Subcutaneous adipose tissue (tissue), 4 donors: ENCODE measurements around the gene KIF26A. TPM values are rescaled to one million over a fixed set of nuclear protein-coding genes. Genes with fewer than 3 reads are reported as not detected.

Source experiments
- CTCF ChIP-seq: fragments of 450-650 bp; IDR thresholded peaks from one replicate; pipeline ENCODE4 v1.5.1; 2016; ENCODE audit warnings: low read depth, mild to moderate bottlenecking, control low read depth, antibody characterized with exemption, moderate library complexity
- total RNA-seq, 4 donors: library from RNA; depleted of rRNA; stranded (reverse); fragments of >200 nt; gene quantifications; one replicate each; pipeline ENCODE4 v1.1.0, GENCODE V29; 2016

Gene KIF26A
- total RNA-seq, 4 donors from 2014 or later, result 0.51 to 9.8 (median 0.88) TPM

GRCh38 chr14:104216457-104216856 lies 78.1 kb downstream of the KIF26A start:
- no peak for TF ChIP-seq CTCF

DNA sequence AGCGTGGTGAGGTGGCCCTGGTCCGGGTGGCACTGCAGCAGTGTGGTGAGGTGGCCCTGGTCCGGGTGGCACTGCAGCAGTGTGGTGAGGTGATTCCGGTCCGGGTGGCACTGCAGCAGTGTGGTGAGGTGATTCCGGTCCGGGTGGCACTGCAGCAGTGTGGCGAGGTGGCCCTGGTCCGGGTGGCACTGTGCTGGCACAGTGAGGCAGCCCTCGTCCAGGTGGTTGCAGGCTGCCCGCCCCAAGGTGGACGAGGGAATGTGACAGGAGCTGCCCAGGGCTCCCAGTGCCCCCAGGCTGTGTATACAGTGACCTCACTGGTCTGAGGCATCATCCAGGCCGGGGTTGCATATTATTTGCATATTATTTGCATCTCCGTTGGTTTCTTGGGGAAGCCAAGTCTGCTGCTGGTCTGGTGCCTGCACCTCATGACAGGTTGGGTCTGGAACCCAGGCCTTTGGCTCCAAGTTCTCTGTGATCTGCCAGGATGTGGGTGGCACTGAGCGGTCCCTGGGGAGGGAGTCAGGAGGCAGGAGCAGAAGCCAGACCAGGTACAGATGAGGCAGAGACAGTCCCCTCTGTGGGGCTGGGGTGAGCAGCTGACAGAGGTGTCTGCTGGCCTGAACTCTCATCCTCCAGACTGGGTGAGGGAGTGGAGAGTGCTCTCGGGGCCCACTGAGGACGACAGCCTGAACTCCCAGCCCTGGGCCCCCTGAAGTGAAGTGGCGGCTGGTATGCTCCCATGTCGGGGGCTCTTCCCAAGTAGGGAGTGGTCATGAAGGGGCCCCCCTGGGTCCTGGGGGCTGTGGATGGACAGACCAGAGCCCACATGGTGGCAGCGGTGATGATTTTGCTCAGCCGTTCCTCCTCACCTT lies 79.3 kb downstream of the KIF26A start:
- no peak for TF ChIP-seq CTCF

DNA sequence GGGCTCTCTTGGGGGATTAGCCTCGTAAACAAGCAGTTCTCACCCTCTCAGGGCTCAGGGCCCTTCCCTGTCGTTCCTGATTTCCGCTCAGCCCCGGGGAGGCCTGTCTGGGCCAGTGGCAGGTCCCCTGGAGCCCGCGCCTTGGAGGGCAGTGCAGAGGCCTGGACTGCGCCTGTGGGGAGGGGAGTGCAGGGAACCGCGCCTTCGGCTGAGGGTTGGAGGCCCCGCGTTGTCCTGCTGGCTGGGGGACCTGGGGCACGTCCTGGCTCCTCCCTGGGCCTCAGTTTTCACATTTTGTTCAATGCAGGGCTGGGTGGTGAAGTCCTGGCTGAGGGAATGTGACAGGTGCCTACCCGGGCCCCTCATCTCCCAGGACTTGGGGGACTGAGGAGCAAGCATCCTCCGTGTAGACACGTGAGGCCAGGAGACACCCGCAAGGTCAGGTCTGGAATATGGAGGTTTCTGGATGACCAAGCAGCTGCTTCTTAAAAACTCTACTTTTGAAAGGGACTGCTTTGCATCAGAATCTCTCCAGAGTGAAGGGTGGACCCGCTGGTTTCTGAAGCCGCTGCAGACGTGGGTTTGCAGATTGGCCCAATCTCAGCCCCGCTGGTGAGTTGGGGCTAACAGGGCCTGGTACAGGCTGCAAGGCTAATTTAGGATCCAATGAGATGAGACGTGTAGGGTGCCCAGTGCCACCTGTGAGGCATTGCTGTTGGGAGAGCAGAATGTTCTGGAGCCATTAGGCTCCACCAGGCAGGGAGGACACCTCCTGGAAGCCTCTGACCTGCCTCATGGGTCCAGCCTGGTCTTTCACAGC lies 80.2 kb downstream of the KIF26A start:
- no peak for TF ChIP-seq CTCF

DNA sequence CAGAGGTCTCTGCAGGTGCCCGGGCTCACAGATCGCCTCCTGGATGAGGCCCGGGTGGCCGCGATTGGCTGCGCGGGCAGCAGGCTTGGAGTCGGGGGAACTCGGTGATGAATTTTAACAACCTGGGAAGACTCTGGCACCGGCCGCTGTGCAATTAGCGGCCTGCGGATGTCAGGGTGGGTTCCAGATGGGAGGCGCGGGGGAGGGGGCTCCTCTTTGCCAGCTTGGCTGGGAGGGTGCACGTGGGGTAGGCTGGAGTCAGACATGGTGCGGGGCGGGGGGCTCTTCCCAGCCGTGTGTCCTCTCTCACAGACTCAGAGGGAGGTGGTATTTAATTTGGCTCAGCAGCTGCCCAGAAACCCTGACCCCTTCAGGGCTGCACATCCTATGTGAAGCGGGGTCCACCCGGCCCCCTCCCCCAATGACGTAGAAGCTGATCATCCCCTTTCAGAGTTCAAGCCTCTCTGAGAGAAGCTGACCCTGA lies 81.4 kb downstream of the KIF26A start:
- TF ChIP-seq CTCF, result no peak

DNA sequence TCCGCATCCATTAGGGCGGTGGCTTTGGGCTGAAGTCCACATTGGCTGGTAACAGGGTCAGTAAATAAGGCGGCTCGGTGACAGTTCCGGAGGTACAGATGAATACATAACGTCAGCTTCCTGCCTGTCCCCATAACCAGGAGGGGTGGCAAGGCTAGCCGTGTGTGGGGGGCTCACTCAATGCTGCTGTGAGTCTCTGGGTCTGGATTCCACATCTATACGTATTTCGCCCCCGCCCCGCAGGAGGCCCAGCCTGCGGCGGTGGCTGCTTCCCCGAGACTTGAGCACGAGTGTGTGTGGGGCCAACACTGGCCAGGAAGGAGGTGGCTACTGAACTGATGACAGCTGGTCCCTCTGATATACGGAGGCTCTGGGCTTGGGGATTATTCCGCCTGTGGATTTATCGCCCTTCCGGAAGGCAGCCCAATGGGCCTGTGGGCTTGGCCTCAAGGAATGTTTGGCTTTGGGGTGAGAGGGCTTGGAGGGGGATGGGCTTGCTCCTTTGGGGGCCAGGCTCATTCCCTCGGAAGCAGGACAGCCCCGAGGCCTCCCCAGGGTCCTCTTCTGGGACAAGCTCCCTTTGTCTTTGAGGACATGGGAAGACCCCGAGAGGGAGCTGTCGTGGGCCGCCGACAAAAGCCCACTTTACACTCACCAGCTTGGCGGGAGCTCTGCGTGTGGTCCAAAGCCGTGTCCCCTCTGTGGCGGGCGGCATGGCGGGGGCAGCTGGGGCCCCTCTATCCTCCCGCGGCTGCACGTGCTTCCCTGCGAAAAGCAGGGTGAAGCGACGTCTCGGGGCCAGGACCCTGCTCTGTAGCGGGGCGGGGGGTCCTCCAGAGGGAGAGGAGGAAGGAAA lies 82.1 kb downstream of the KIF26A start:
- TF ChIP-seq CTCF, result no peak

- no peak for TF ChIP-seq CTCF
Observed at GRCh38 chr14:104221071-104221625, 82.8 kb downstream of the KIF26A start.
